Fibroblast of skin of abdomen (primary cell): Measurements from ENCODE around the gene KEAP1.
"Not testable (repeated sequence)": the region's sequence is repeated elsewhere in the genome, so short reads cannot be mapped to it uniquely, and the experiment has no call there.

Experiments used
- DNase-seq: peaks from one replicate; pipeline ENCODE4 v3.0.0-alpha.2; 2013

The KEAP1 gene

GRCh38 chr19:10497371-10497770 is 5.8 kb downstream of the KEAP1 start:
- no peak for DNase-seq

- DNase-seq = no peak
Observed at GRCh38 chr19:10491472-10492047, 11.6 kb downstream of the KEAP1 start.

GRCh38 chr19:10486551-10486950 is 16.6 kb downstream of the KEAP1 start:
- DNase-seq = no peak

GRCh38 chr19:10478903-10479384 is 24.2 kb downstream of the KEAP1 start:
- peak; percentile 87 for DNase-seq

- DNase-seq = peak; percentile 28
Observed at GRCh38 chr19:10478476-10478875, 24.7 kb downstream of the KEAP1 start.

- no peak for DNase-seq
Observed at GRCh38 chr19:10474962-10475451, 28.1 kb downstream of the KEAP1 start.

- DNase-seq = no peak
Observed at GRCh38 chr19:10473192-10473591, 30.0 kb downstream of the KEAP1 start.

GRCh38 chr19:10471909-10472308 is 31.2 kb downstream of the KEAP1 start:
- peak; percentile 35 for DNase-seq

- DNase-seq = no peak
Observed at GRCh38 chr19:10468133-10468532, 35.0 kb downstream of the KEAP1 start.

- DNase-seq = no peak
Observed at GRCh38 chr19:10467104-10467706, 36.0 kb downstream of the KEAP1 start.

GRCh38 chr19:10464456-10464855 is 38.7 kb downstream of the KEAP1 start:
- no peak for DNase-seq

GRCh38 chr19:10462557-10462956 is 40.6 kb downstream of the KEAP1 start:
- no peak for DNase-seq

- DNase-seq = not testable (repeated sequence)
Observed at GRCh38 chr19:10462042-10462441, 41.1 kb downstream of the KEAP1 start.

GRCh38 chr19:10461047-10461949 is 41.9 kb downstream of the KEAP1 start:
- peak; percentile 90 for DNase-seq

- no peak for DNase-seq
Observed at GRCh38 chr19:10460714-10461046, 42.5 kb downstream of the KEAP1 start.

- DNase-seq = not testable (repeated sequence)
Observed at GRCh38 chr19:10458733-10459132, 44.4 kb downstream of the KEAP1 start.

GRCh38 chr19:10454267-10454666 is 48.9 kb downstream of the KEAP1 start:
- no peak for DNase-seq

- DNase-seq = no peak
Observed at GRCh38 chr19:10453852-10454251, 49.3 kb downstream of the KEAP1 start.

- DNase-seq = no peak
Observed at GRCh38 chr19:10452726-10453618, 50.2 kb downstream of the KEAP1 start.

- no peak for DNase-seq
Observed at GRCh38 chr19:10450853-10451609, 52.1 kb downstream of the KEAP1 start.

- DNase-seq = no peak
Observed at GRCh38 chr19:10450191-10450852, 52.8 kb downstream of the KEAP1 start.
